HEK293 (cell line): ENCODE data around the gene PTPRG.

Experiments
- ELK4 ChIP-seq: IDR thresholded peaks from 2 replicates; pipeline ENCODE4 v1.6.1; 2011; ENCODE audit warnings: mild to moderate bottlenecking, low read depth, low read length, borderline replicate concordance
- FEZF1 ChIP-seq: fragments of 450-650 bp; formaldehyde crosslinking; IDR thresholded peaks from 2 replicates; pipeline ENCODE4 v1.5.1; 2016; ENCODE audit warnings: missing biosample characterization, missing genetic modification characterization
- GLIS1 ChIP-seq: fragments of 450-650 bp; formaldehyde crosslinking; IDR thresholded peaks from 2 replicates; pipeline ENCODE4 v1.5.1; 2016; ENCODE audit warnings: missing biosample characterization, missing genetic modification characterization
- KLF7 ChIP-seq: fragments of 450-650 bp; formaldehyde crosslinking; IDR thresholded peaks from 2 replicates; pipeline ENCODE4 v1.5.1; 2016; ENCODE audit warnings: missing biosample characterization, missing genetic modification characterization, borderline replicate concordance
- OVOL3 ChIP-seq: fragments of 450-650 bp; formaldehyde crosslinking; IDR thresholded peaks from 2 replicates; pipeline ENCODE4 v1.5.1; 2016; ENCODE audit warnings: missing biosample characterization, missing genetic modification characterization
- PRDM2 ChIP-seq: fragments of 450-650 bp; formaldehyde crosslinking; IDR thresholded peaks from 2 replicates; pipeline ENCODE4 v1.5.1; 2016; ENCODE audit warnings: missing biosample characterization, missing genetic modification characterization, borderline replicate concordance
- REPIN1 ChIP-seq: fragments of 450-650 bp; formaldehyde crosslinking; IDR thresholded peaks from 2 replicates; pipeline ENCODE4 v1.5.1; 2017; ENCODE audit warnings: missing biosample characterization, missing genetic modification characterization, low read depth
- SALL2 ChIP-seq: fragments of 450-650 bp; formaldehyde crosslinking; IDR thresholded peaks from 2 replicates; pipeline ENCODE4 v1.5.0; 2017; ENCODE audit warnings: missing biosample characterization, mild to moderate bottlenecking, missing genetic modification characterization, borderline replicate concordance
- SCRT2 ChIP-seq: fragments of 450-650 bp; formaldehyde crosslinking; IDR thresholded peaks from 2 replicates; pipeline ENCODE4 v1.5.1; 2016; ENCODE audit warnings: missing biosample characterization, missing genetic modification characterization
- TSHZ1 ChIP-seq: fragments of 450-650 bp; formaldehyde crosslinking; IDR thresholded peaks from 2 replicates; pipeline ENCODE4 v1.5.1; 2016; ENCODE audit warnings: missing biosample characterization, missing genetic modification characterization, borderline replicate concordance
- ZBTB8A ChIP-seq: fragments of 450-650 bp; formaldehyde crosslinking; IDR thresholded peaks from 2 replicates; pipeline ENCODE4 v1.5.1; 2016; ENCODE audit warnings: missing biosample characterization, missing genetic modification characterization
- ZIC2 ChIP-seq: fragments of 450-650 bp; formaldehyde crosslinking; IDR thresholded peaks from 2 replicates; pipeline ENCODE4 v1.5.1; 2016; ENCODE audit warnings: missing biosample characterization, missing genetic modification characterization
- ZNF112 ChIP-seq: fragments of 450-650 bp; formaldehyde crosslinking; IDR thresholded peaks from 2 replicates; pipeline ENCODE4 v1.5.0; 2017; ENCODE audit warnings: missing biosample characterization, missing genetic modification characterization
- ZNF121 ChIP-seq: fragments of 450-650 bp; formaldehyde crosslinking; IDR thresholded peaks from 2 replicates; pipeline ENCODE4 v1.5.1; 2016; ENCODE audit warnings: missing biosample characterization, missing genetic modification characterization
- ZNF133 ChIP-seq: fragments of 450-650 bp; formaldehyde crosslinking; IDR thresholded peaks from 2 replicates; pipeline ENCODE4 v1.5.1; 2016; ENCODE audit warnings: missing biosample characterization, missing genetic modification characterization
- ZNF2 ChIP-seq: fragments of 450-650 bp; formaldehyde crosslinking; IDR thresholded peaks from 2 replicates; pipeline ENCODE4 v1.5.1; 2016; ENCODE audit warnings: missing biosample characterization, missing genetic modification characterization
- ZNF211 ChIP-seq: fragments of 450-650 bp; formaldehyde crosslinking; IDR thresholded peaks from 2 replicates; pipeline ENCODE4 v1.5.1; 2016; ENCODE audit warnings: low read depth, missing biosample characterization, missing genetic modification characterization
- ZNF223 ChIP-seq: fragments of 450-650 bp; formaldehyde crosslinking; IDR thresholded peaks from 2 replicates; pipeline ENCODE4 v1.5.1; 2016; ENCODE audit warnings: missing biosample characterization, missing genetic modification characterization
- ZNF23 ChIP-seq: fragments of 450-650 bp; formaldehyde crosslinking; IDR thresholded peaks from 2 replicates; pipeline ENCODE4 v1.5.1; 2016; ENCODE audit warnings: missing biosample characterization, missing genetic modification characterization, borderline replicate concordance
- ZNF324 ChIP-seq: fragments of 450-650 bp; formaldehyde crosslinking; IDR thresholded peaks from 2 replicates; pipeline ENCODE4 v1.5.1; 2016; ENCODE audit warnings: missing biosample characterization, missing genetic modification characterization
- ZNF37A ChIP-seq: fragments of 450-650 bp; IDR thresholded peaks from 2 replicates; pipeline ENCODE4 v1.5.1; 2018; ENCODE audit warnings: missing biosample characterization, missing genetic modification characterization
- ZNF488 ChIP-seq: fragments of 450-650 bp; formaldehyde crosslinking; IDR thresholded peaks from 2 replicates; pipeline ENCODE4 v1.5.1; 2016; ENCODE audit warnings: missing biosample characterization, missing genetic modification characterization
- ZNF514 ChIP-seq: fragments of 450-650 bp; formaldehyde crosslinking; IDR thresholded peaks from 2 replicates; pipeline ENCODE4 v1.5.1; 2016; ENCODE audit warnings: missing biosample characterization, missing genetic modification characterization
- ZNF600 ChIP-seq: fragments of 450-650 bp; formaldehyde crosslinking; IDR thresholded peaks from 2 replicates; pipeline ENCODE4 v1.5.1; 2016; ENCODE audit warnings: missing biosample characterization, missing genetic modification characterization
- ZNF610 ChIP-seq: fragments of 450-650 bp; formaldehyde crosslinking; IDR thresholded peaks from 2 replicates; pipeline ENCODE4 v1.5.1; 2016; ENCODE audit warnings: missing biosample characterization, missing genetic modification characterization, borderline replicate concordance
- ZNF639 ChIP-seq: fragments of 450-650 bp; formaldehyde crosslinking; IDR thresholded peaks from 2 replicates; pipeline ENCODE4 v1.5.1; 2016; ENCODE audit warnings: missing biosample characterization, missing genetic modification characterization
- ZNF768 ChIP-seq: fragments of 450-650 bp; formaldehyde crosslinking; IDR thresholded peaks from 2 replicates; pipeline ENCODE4 v1.5.1; 2018; ENCODE audit warnings: missing biosample characterization, mild to moderate bottlenecking, missing genetic modification characterization
- ZXDB ChIP-seq: fragments of 450-650 bp; formaldehyde crosslinking; IDR thresholded peaks from 2 replicates; pipeline ENCODE4 v1.5.1; 2016; ENCODE audit warnings: missing biosample characterization, missing genetic modification characterization

PTPRG gene

GRCh38 chr3:61682671-61683548 lies 121.5 kb downstream of the PTPRG start (continued):
- TF ChIP-seq TSHZ1 (peak; percentile 59; the same call in 1 of the 2 replicates), ZNF133 (tag by site-specific recombination) (no peak), PRDM2 (no peak), REPIN1 (no peak), ZNF223 (tag by site-specific recombination) (no peak), ZNF324 (no peak), ZNF514 (tag by site-specific recombination) (no peak), SCRT2 (tag by site-specific recombination) (peak; percentile 73), OVOL3 (no peak), ZNF211 (tag by site-specific recombination) (no peak), ZXDB (tag by site-specific recombination) (peak; percentile 37; the same call in 1 of the 2 replicates), ZNF112 (no peak), SALL2 (tag by site-specific recombination) (no peak), ZNF768 (tag by site-specific recombination) (no peak), ZNF23 (tag by site-specific recombination) (no peak), FEZF1 (tag by site-specific recombination) (peak; percentile 84), ZNF600 (peak; percentile 47; the same call in 1 of the 2 replicates), ZIC2 (tag by site-specific recombination) (peak; percentile 68), ZNF488 (no peak), ELK4 (no peak), ZBTB8A (tag by site-specific recombination) (peak; percentile 31; the same call in 1 of the 2 replicates), ZNF2 (no peak), KLF7 (tag by site-specific recombination) (no peak), GLIS1 (no peak), ZNF610 (tag by site-specific recombination) (no peak), ZNF121 (no peak), ZNF37A (tag by site-specific recombination) (no peak), ZNF639 (tag by site-specific recombination) (no peak)
